OCI-LY1 (cell line): ENCODE measurements around the gene KLHDC9.
A peak's percentile ranks its signal among the peaks of the same experiment; 100 is the strongest.

Experiments
- H2AFZ ChIP-seq: fragments of 200-600 bp; sonication (generic), shearing (Covaris generic); 2 replicates; pipeline ENCODE4 v1.6.0; 2014; ENCODE audit warnings: antibody characterized with exemption, mild to moderate bottlenecking, low read length
- H3F3A ChIP-seq: fragments of 200-600 bp; sonication (generic), shearing (Covaris generic); 2 replicates; pipeline ENCODE4 v1.6.0; 2014; ENCODE audit warnings: mild to moderate bottlenecking, antibody characterized with exemption, low read length, moderate library complexity; ENCODE audit not compliant: insufficient read depth
- H3K27ac ChIP-seq: fragments of 200-600 bp; sonication (generic); 2 replicates; pipeline ENCODE4 v1.5.1; 2014; ENCODE audit warnings: low read length, mixed run types, mild to moderate bottlenecking, low read depth; ENCODE audit not compliant: poor library complexity, severe bottlenecking
- H3K27me3 ChIP-seq: fragments of 200-600 bp; sonication (generic); 2 replicates; pipeline ENCODE4 v1.6.0; 2014; ENCODE audit warnings: antibody characterized with exemption, mild to moderate bottlenecking, low read length, moderate library complexity; ENCODE audit not compliant: insufficient read depth
- H3K36me3 ChIP-seq: fragments of 200-600 bp; sonication (generic); 2 replicates; pipeline ENCODE4 v1.6.1; 2014; ENCODE audit warnings: mild to moderate bottlenecking, antibody characterized with exemption, low read length, moderate library complexity, mixed read lengths; ENCODE audit not compliant: insufficient read depth
- H3K4me1 ChIP-seq: fragments of 200-600 bp; sonication (generic); 2 replicates; pipeline ENCODE4 v1.5.1; 2014; ENCODE audit warnings: mild to moderate bottlenecking, low read length, moderate library complexity; ENCODE audit not compliant: insufficient read depth, severe bottlenecking
- H3K4me2 ChIP-seq: fragments of 200-600 bp; sonication (generic), shearing (Covaris generic); 2 replicates; pipeline ENCODE4 v1.6.1; 2014; ENCODE audit warnings: low read length
- H3K4me3 ChIP-seq: fragments of 200-600 bp; sonication (generic); 2 replicates; pipeline ENCODE4 v1.5.1; 2014; ENCODE audit warnings: low read length, low read depth, mild to moderate bottlenecking, mixed read lengths; ENCODE audit not compliant: poor library complexity, severe bottlenecking
- H3K79me2 ChIP-seq: fragments of 200-600 bp; shearing (Covaris generic); 2 replicates; pipeline ENCODE4 v1.6.1; 2016; ENCODE audit warnings: mixed run types, low read length, mixed read lengths; ENCODE audit not compliant: insufficient read depth
- H3K9ac ChIP-seq: fragments of 200-600 bp; sonication (generic), shearing (Covaris generic); 2 replicates; pipeline ENCODE4 v1.6.1; 2014; ENCODE audit warnings: mild to moderate bottlenecking, low read length, mixed read lengths
- H3K9me2 ChIP-seq: fragments of 200-600 bp; sonication (generic), shearing (Covaris generic); 2 replicates; pipeline ENCODE4 v1.6.1; 2014; ENCODE audit warnings: low read depth, mild to moderate bottlenecking, low read length, mixed read lengths
- H3K9me3 ChIP-seq: fragments of 200-600 bp; shearing (Covaris generic); 2 replicates; pipeline ENCODE4 v1.6.1; 2014; ENCODE audit warnings: low read length, mixed read lengths
- H4K20me1 ChIP-seq: fragments of 200-600 bp; sonication (generic), shearing (Covaris generic); 2 replicates; pipeline ENCODE4 v1.6.0; 2016; ENCODE audit warnings: mild to moderate bottlenecking, low read length; ENCODE audit not compliant: insufficient read depth
- EZH2 ChIP-seq: fragments of 200-600 bp; sonication (generic), shearing (Covaris generic); IDR thresholded peaks from 2 replicates; pipeline ENCODE4 v1.8.0; 2017; ENCODE audit warnings: borderline replicate concordance, mixed run types, mild to moderate bottlenecking, antibody characterized with exemption, low read length, moderate library complexity, mixed read lengths
- TF ChIP-seq, protein P1 (sequence below): fragments of 200-600 bp; sonication (generic), shearing (Covaris generic); IDR thresholded peaks from 2 replicates; pipeline ENCODE4 v1.5.1; 2017; ENCODE audit warnings: mild to moderate bottlenecking, antibody characterized with exemption, low read length, moderate library complexity, mixed read lengths

Gene KLHDC9, protein sequence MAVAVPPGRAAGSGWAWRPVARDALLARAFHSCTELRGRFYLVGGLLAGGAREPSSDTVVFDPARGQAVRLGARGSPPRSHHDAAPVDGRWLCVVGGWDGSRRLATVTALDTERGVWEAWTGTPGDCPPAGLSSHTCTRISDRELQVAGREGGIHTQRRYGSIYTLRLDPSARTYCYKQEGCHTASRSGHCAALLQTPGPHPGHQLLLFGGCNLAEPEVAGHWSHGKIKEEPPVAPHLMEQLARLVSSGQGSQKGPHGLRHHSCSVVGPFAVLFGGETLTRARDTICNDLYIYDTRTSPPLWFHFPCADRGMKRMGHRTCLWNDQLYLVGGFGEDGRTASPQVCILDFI

DNA sequence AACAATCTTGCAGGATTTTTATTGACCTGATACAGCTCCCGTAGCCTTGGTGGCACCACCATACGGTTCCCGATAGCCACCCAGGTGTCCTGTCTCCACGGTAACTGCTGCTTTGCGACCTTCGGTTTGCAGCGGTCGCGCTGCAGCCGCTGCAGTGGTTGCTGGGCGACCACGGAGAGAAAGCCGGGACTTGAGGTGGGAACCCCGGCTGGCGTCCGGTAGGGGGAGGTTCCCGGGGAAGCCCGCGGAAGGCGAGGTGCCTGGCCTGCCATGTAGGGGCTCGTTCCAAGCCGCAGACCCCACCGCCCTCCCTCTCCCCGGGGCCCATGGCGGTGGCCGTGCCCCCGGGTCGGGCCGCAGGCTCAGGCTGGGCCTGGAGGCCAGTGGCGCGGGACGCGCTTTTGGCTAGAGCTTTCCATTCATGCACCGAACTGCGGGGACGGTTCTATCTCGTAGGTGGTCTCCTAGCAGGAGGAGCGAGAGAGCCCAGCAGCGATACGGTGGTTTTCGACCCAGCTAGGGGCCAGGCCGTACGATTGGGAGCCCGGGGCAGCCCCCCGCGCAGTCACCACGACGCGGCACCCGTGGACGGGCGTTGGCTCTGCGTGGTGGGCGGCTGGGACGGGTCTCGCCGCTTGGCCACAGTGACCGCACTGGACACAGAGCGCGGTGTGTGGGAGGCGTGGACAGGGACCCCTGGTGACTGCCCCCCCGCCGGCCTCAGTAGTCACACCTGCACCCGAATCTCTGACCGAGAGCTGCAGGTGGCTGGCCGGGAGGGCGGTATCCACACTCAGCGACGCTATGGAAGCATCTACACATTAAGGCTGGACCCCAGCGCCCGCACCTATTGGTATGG lies at the start of gene KLHDC9:
Gene KLHDC9, plus strand, starts transcription at position 152 of the 859 bp plus-strand sequence. Its CDS starts 175 bp downstream, at position 327.
- peak within 1 kb of the TSS; percentile 0; the same call in 1 of the 2 replicates for H3K9ac ChIP-seq
- H3F3A ChIP-seq: no peaks in the 10 kb centered on the region; the same call in 1 of the 2 replicates
- H3K36me3 ChIP-seq: peaks cover 35% of the 10 kb centered on the region
- no peaks in the 10 kb centered on the region for H3K79me2 ChIP-seq
- H3K9me3 ChIP-seq: no peaks in the 10 kb centered on the region
- no peak within 1 kb of the TSS for H3K27ac ChIP-seq
- H3K9me2 ChIP-seq: no peaks in the 10 kb centered on the region
- H4K20me1 ChIP-seq: no peaks in the 10 kb centered on the region
- TF ChIP-seq, protein P1, sequence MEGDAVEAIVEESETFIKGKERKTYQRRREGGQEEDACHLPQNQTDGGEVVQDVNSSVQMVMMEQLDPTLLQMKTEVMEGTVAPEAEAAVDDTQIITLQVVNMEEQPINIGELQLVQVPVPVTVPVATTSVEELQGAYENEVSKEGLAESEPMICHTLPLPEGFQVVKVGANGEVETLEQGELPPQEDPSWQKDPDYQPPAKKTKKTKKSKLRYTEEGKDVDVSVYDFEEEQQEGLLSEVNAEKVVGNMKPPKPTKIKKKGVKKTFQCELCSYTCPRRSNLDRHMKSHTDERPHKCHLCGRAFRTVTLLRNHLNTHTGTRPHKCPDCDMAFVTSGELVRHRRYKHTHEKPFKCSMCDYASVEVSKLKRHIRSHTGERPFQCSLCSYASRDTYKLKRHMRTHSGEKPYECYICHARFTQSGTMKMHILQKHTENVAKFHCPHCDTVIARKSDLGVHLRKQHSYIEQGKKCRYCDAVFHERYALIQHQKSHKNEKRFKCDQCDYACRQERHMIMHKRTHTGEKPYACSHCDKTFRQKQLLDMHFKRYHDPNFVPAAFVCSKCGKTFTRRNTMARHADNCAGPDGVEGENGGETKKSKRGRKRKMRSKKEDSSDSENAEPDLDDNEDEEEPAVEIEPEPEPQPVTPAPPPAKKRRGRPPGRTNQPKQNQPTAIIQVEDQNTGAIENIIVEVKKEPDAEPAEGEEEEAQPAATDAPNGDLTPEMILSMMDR: no peak
- TF ChIP-seq EZH2: no peak
- no peak within 1 kb of the TSS for H2AFZ ChIP-seq
- H3K27me3 ChIP-seq: no peaks in the 10 kb centered on the region
- peak within 1 kb of the TSS; percentile 60 for H3K4me2 ChIP-seq
- peak within 1 kb of the TSS; percentile 51 for H3K4me3 ChIP-seq
- peaks cover 16% of the 10 kb centered on the region for H3K4me1 ChIP-seq

DNA sequence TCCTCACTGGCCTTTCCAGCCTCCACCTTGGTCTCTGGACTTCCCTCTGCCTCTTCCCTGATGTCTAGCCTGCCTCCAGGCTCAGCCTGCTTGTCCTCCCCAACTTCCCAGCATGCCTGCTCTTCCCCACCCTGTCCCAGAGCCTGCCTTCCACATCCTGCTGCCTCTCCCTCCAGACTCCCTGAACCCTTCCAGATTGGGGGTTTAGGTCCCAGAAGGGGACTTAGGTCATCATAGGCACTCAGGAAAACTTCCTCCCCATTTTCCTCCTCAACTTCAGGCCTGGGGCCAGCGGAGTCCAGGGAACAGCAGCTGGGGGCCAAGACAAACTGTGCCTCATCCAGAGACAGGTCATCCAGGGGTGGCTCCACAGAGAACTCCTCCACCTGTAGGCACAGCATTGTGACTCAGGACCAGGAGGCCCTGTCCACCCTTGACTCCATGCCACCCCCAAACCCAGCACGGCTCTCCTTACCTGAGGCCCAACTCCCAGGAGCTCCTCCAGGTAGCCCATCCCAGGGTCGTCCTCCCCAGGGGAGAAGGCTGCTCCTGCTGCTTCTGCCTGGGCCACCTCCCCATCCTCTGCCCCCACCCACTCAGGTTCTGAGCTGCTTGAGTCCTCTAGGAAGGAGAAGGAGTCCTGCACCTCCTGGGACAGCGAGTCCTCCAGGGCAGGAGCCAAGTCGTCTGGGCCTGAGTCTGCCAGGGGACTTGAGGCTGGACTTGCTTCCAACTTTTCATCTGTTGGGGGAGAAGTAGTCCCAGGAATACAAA lies 49.0 kb upstream of the KLHDC9 start:
- H3K9me2 ChIP-seq: no peaks in the 10 kb centered on the region
- TF ChIP-seq, protein P1: no peak
- TF ChIP-seq EZH2: no peak

DNA sequence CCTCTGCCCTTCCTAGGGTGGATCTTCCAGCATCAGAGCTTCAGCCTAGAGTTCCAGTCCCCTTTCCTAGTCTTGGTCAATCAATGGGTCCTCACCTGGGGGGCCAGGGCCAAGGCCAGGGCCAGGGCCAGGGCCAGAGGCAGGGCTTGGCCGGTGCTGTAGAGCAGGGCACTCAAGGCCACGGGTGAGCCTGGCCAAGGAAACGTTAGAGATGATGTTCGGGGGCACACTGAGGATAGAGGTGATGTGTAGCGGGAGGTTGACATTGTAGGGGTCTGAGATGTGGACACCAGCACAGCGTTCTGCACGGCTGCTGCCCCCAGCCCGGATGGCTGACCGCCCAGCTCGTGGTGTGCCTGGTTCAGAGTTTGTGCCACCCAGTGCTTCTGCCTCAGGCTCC lies 46.9 kb upstream of the KLHDC9 start:
- Histone ChIP-seq H4K20me1 (no peaks in the 10 kb centered on the region), H3K36me3 (peaks cover 95% of the 10 kb centered on the region), H3K79me2 (no peaks in the 10 kb centered on the region), H3K4me3 (no peak overlapping the region), H3K27ac (no peak overlapping the region), H3K9me2 (no peaks in the 10 kb centered on the region), H3F3A (peaks cover 4% of the 10 kb centered on the region; the same call in 1 of the 2 replicates), H3K9ac (no peak overlapping the region), H3K27me3 (no peaks in the 10 kb centered on the region), H2AFZ (no peak overlapping the region), H3K9me3 (no peaks in the 10 kb centered on the region), H3K4me1 (peaks cover 14% of the 10 kb centered on the region), H3K4me2 (no peak overlapping the region)
- TF ChIP-seq, protein P1: no peak
- TF ChIP-seq EZH2: no peak

More for the DNA sequence above, 49.0 kb upstream of the KLHDC9 start:
- Histone ChIP-seq H3K4me3 (no peak overlapping the region), H3K27ac (no peak overlapping the region), H3K4me2 (no peak overlapping the region), H3K27me3 (no peaks in the 10 kb centered on the region), H3K9me3 (no peaks in the 10 kb centered on the region), H2AFZ (no peak overlapping the region), H3F3A (peaks cover 4% of the 10 kb centered on the region; the same call in 1 of the 2 replicates), H3K4me1 (peaks cover 22% of the 10 kb centered on the region), H3K79me2 (peaks cover 6% of the 10 kb centered on the region), H3K36me3 (peaks cover 78% of the 10 kb centered on the region), H4K20me1 (no peaks in the 10 kb centered on the region), H3K9ac (no peak overlapping the region)
